Middle frontal gyrus (tissue), 1 donor: ENCODE measurements around the gene CDK11B.

Source experiments
- DNase-seq: peaks from one replicate; pipeline ENCODE4 v3.0.0-alpha.2; 2015; ENCODE audit warnings: low spot score; ENCODE audit errors: extremely low spot score

Gene CDK11B

GRCh38 chr1:1616045-1616790 is 42.6 kb downstream of the CDK11B start:
- no peak for DNase-seq

- DNase-seq = peak; percentile 97
Measured at GRCh38 chr1:1615256-1616044, 43.4 kb downstream of the CDK11B start, which contains the start of gene MIB2. TSS of gene MIB2 (plus strand) at chr1:1615500. CDS start at chr1:1623453, 7,953 bp downstream.

- DNase-seq = no peak
Measured at GRCh38 chr1:1614954-1615255, 43.9 kb downstream of the CDK11B start.

- no peak for DNase-seq
Measured at GRCh38 chr1:1614204-1614953, 44.4 kb downstream of the CDK11B start.

GRCh38 chr1:1613509-1614082 is 45.2 kb downstream of the CDK11B start:
- DNase-seq = no peak

GRCh38 chr1:1612104-1612400 is 46.8 kb downstream of the CDK11B start:
- DNase-seq = no peak

GRCh38 chr1:1610796-1611195 is 48.0 kb downstream of the CDK11B start:
- DNase-seq = no peak

GRCh38 chr1:1609822-1610485 is 48.9 kb downstream of the CDK11B start:
- DNase-seq = no peak

- DNase-seq = no peak
Measured at GRCh38 chr1:1606232-1606631, 52.6 kb downstream of the CDK11B start.

- no peak for DNase-seq
Measured at GRCh38 chr1:1605724-1606123, 53.1 kb downstream of the CDK11B start.

GRCh38 chr1:1605034-1605591 is 53.7 kb downstream of the CDK11B start:
- DNase-seq = no peak

GRCh38 chr1:1604374-1605033 is 54.3 kb downstream of the CDK11B start:
- DNase-seq = no peak

- DNase-seq = no peak
Measured at GRCh38 chr1:1603671-1604373, 55.0 kb downstream of the CDK11B start.

GRCh38 chr1:1602968-1603506 is 55.8 kb downstream of the CDK11B start:
- no peak for DNase-seq

GRCh38 chr1:1602304-1602967 is 56.4 kb downstream of the CDK11B start:
- no peak for DNase-seq

GRCh38 chr1:1601564-1602303 is 57.1 kb downstream of the CDK11B start:
- no peak for DNase-seq

GRCh38 chr1:1600861-1601563 is 57.8 kb downstream of the CDK11B start:
- no peak for DNase-seq
